Choroid plexus epithelial cell (primary cell): ENCODE results near the gene TEP1.

Source experiments
- DNase-seq: peaks from one replicate; pipeline ENCODE4 v3.0.0-alpha.2; 2010; ENCODE audit warnings: low read depth
- H3K4me3 ChIP-seq: 2 replicates; pipeline ENCODE4 v1.5.1; 2011; ENCODE audit warnings: low read depth, mild to moderate bottlenecking, control low read depth, low read length, moderate library complexity
- CTCF ChIP-seq: conservative IDR thresholded peaks from 2 replicates; pipeline ENCODE4 v1.5.1; 2011; ENCODE audit warnings: low read depth, mild to moderate bottlenecking, control low read depth, inconsistent platforms, low read length, moderate library complexity

Gene TEP1

GRCh38 chr14:20428802-20429201, 15.5 kb upstream of the TEP1 start:
- no peak for TF ChIP-seq CTCF
- no peak for DNase-seq
- no peak overlapping the region for H3K4me3 ChIP-seq

- TF ChIP-seq CTCF: no peak
- H3K4me3 ChIP-seq: no peak overlapping the region
- no peak for DNase-seq
Measured at GRCh38 chr14:20428010-20428365, 14.7 kb upstream of the TEP1 start.

- no peak overlapping the region for H3K4me3 ChIP-seq
- no peak for TF ChIP-seq CTCF
- DNase-seq: peak; percentile 69
Measured at GRCh38 chr14:20427231-20428009, 14.1 kb upstream of the TEP1 start.

- no peak for DNase-seq
- no peak for TF ChIP-seq CTCF
Measured at GRCh38 chr14:20424851-20425250, 11.6 kb upstream of the TEP1 start.

GRCh38 chr14:20422886-20423285, 9.6 kb upstream of the TEP1 start:
- H3K4me3 ChIP-seq: no peak overlapping the region
- DNase-seq: no peak
- no peak for TF ChIP-seq CTCF

More at GRCh38 chr14:20424851-20425250, 11.6 kb upstream of the TEP1 start:
- no peak overlapping the region for H3K4me3 ChIP-seq

- no peak for DNase-seq
- no peak for TF ChIP-seq CTCF
- no peak overlapping the region for H3K4me3 ChIP-seq
Measured at GRCh38 chr14:20421267-20421666, 8.0 kb upstream of the TEP1 start.

GRCh38 chr14:20419419-20419818, 6.1 kb upstream of the TEP1 start:
- no peak for TF ChIP-seq CTCF
- no peak for DNase-seq
- no peak overlapping the region for H3K4me3 ChIP-seq
